Dermis microvascular lymphatic vessel endothelial cell (primary cell): ENCODE data around the gene CEACAM4. TPM values are rescaled to one million over a fixed set of nuclear protein-coding genes. Genes with fewer than 3 reads are reported as not detected.

Source experiments
- DNase-seq, 2 donors: peaks; one replicate each; pipeline versions ENCODE4 v3.0.0 to v3.0.0-alpha.2; 2010; ENCODE audit warnings: low read depth in 2 of 2
- total RNA-seq: library from RNA; depleted of rRNA; stranded (reverse); fragments of >200 nt; gene quantifications from 2 replicates; pipeline ENCODE4 v1.2.1, GENCODE V29; 2014

CEACAM4 gene
- total RNA-seq, 1 donor from 2014 or later, result not detected

GRCh38 chr19:41617941-41618730 lies 8.7 kb downstream of the CEACAM4 start:
- no peak for DNase-seq

GRCh38 chr19:41616792-41617621 lies 9.9 kb downstream of the CEACAM4 start:
- DNase-seq, result peak; percentile 14 to 36

GRCh38 chr19:41615207-41615606 lies 11.7 kb downstream of the CEACAM4 start:
- no peak for DNase-seq

- no peak for DNase-seq
Measured at GRCh38 chr19:41612483-41612882, 14.4 kb downstream of the CEACAM4 start.

GRCh38 chr19:41610789-41611188 lies 16.1 kb downstream of the CEACAM4 start:
- no peak for DNase-seq

- DNase-seq, result no peak
Measured at GRCh38 chr19:41607668-41608067, 19.2 kb downstream of the CEACAM4 start.

GRCh38 chr19:41606215-41606837 lies 20.5 kb downstream of the CEACAM4 start:
- DNase-seq, result no peak

GRCh38 chr19:41604831-41605230 lies 22.0 kb downstream of the CEACAM4 start:
- DNase-seq, result no peak

GRCh38 chr19:41601771-41602170 lies 25.1 kb downstream of the CEACAM4 start:
- no peak for DNase-seq

GRCh38 chr19:41599175-41599966 lies 27.5 kb downstream of the CEACAM4 start:
- no peak for DNase-seq

- peak; percentile 50 to 75 for DNase-seq
Measured at GRCh38 chr19:41597600-41598041, 29.3 kb downstream of the CEACAM4 start.

GRCh38 chr19:41595890-41596280 lies 31.0 kb downstream of the CEACAM4 start:
- DNase-seq, result no peak

- peak; percentile 84 to 94 for DNase-seq
Measured at GRCh38 chr19:41595258-41595889, 31.5 kb downstream of the CEACAM4 start.

- DNase-seq, result no peak
Measured at GRCh38 chr19:41591951-41592562, 34.8 kb downstream of the CEACAM4 start.

GRCh38 chr19:41590936-41591335 lies 35.9 kb downstream of the CEACAM4 start:
- DNase-seq, result no peak

GRCh38 chr19:41589371-41589770 lies 37.5 kb downstream of the CEACAM4 start:
- DNase-seq, result no peak

- DNase-seq, result peak; percentile 11 to 51
Measured at GRCh38 chr19:41588497-41589209, 38.2 kb downstream of the CEACAM4 start.

- no peak for DNase-seq
Measured at GRCh38 chr19:41587838-41588210, 39.0 kb downstream of the CEACAM4 start.

- no peak for DNase-seq
Measured at GRCh38 chr19:41587101-41587837, 39.6 kb downstream of the CEACAM4 start.
